ENCODE data around the gene TTLL8. TPM values are rescaled to one million over a fixed set of nuclear protein-coding genes. Genes with fewer than 3 reads are reported as not detected.

The TTLL8 gene
- total and polyA plus RNA-seq, 2 of the 8 experiments (the other 6 are each of a cell fraction or from before 2014, with no cell fraction given) = not detected

GRCh38 chr22:50041361-50042065 is 16.6 kb downstream of the TTLL8 start:
- H3K79me1 ChIP-seq (ENCODE audit: low read depth, low read length) = no peaks in the 10 kb centered on the region
- ChIA-PET CTCF (ENCODE audit: partially characterized antibody) (interaction anchor here (1.1 to 1.3 kb wide), 2 partner anchors 11 to 101 kb away, joined by 3 to 4 read pairs; no protein-coding TSS in a partner anchor), POLR2A (ENCODE audit: partially characterized antibody) (interaction anchor here (0.6 kb wide), 1 partner anchor 316 kb away, joined by 3 read pairs; no protein-coding TSS in a partner anchor)
- no peak overlapping the region for H2AFZ ChIP-seq (ENCODE audit: low read length)
- H3K4me3 ChIP-seq (ENCODE audit: extremely low read depth in 1 of 4, insufficient read depth in 2 of 4, low read depth in 3 of 4, low read length in 4 of 4) = no peak overlapping the region
- no peak overlapping the region for H3K27ac ChIP-seq (ENCODE audit: low read depth, low read length)
- FAIRE-seq (no peak), DNase-seq (ENCODE audit: low read depth in 1 of 2, low spot score in 2 of 2) (no peak)
- no peak overlapping the region for H3K18ac ChIP-seq (ENCODE audit: extremely low read depth, low read length)
- no peak overlapping the region; the same call in 1 of the 2 replicates for H4K8ac ChIP-seq (ENCODE audit: extremely low read depth, insufficient read depth, low read length)
- H4K5ac ChIP-seq (ENCODE audit: insufficient read length, low read depth, low read length) = no peak overlapping the region
- H4K20me1 ChIP-seq (replicated peaks in 1 of 2; ENCODE audit: control insufficient read depth in 1 of 2, insufficient read depth in 2 of 2, low read length in 2 of 2) = no peaks in the 10 kb centered on the region
- WGBS, 2 experiments (ENCODE audit: extremely low coverage in 1 of 2, insufficient coverage in 1 of 2, insufficient read length in 1 of 2, insufficient replicate concordance in 2 of 2, low coverage in 1 of 2, low lambda C conversion rate in 2 of 2, missing lambda C conversion rate in 1 of 2) = 91% methylated on average over 17 of the region's 17 CpGs; no CpG with 5 or more reads in 1 of the 2 experiments
- H2BK12ac ChIP-seq (ENCODE audit: low read depth, low read length) = no peak overlapping the region
- no peaks in the 10 kb centered on the region for H3K23me2 ChIP-seq (ENCODE audit: low read depth, low read length)
- no peak overlapping the region for H3K4me2 ChIP-seq (ENCODE audit: insufficient read depth in 1 of 2, low read depth in 2 of 2, low read length in 2 of 2)
- H4K91ac ChIP-seq (replicated peaks; ENCODE audit: insufficient read length, low read length) = no peak overlapping the region
- TF ChIP-seq SP4 (IDR thresholded peaks at IDR 0.05; ENCODE audit: low read length) = no peak
- TF ChIP-seq KDM5A (IDR thresholded peaks at IDR 0.05; ENCODE audit: low read length) = no peak
- no peak for TF ChIP-seq ATF2 (IDR thresholded peaks at IDR 0.05; ENCODE audit: low read length)
- TF ChIP-seq EGR1 (IDR thresholded peaks at IDR 0.05; ENCODE audit: borderline replicate concordance, low read depth, low read length) = no peak
- H3K4ac ChIP-seq (replicated peaks; ENCODE audit: insufficient read length, low read depth, low read length) = no peak overlapping the region
- no peaks in the 10 kb centered on the region for H3K36me3 ChIP-seq (ENCODE audit: control insufficient read depth in 2 of 4, insufficient read depth in 4 of 4, low read length in 3 of 4)
- no peak overlapping the region for H2BK15ac ChIP-seq (ENCODE audit: low read length)
- H2BK5ac ChIP-seq (ENCODE audit: low read depth, low read length) = no peak overlapping the region
- no peak overlapping the region for H3K23ac ChIP-seq (ENCODE audit: insufficient read length)
- no peak overlapping the region for H2BK120ac ChIP-seq (replicated peaks; ENCODE audit: low read depth, low read length)
- no peak overlapping the region for H2BK20ac ChIP-seq (ENCODE audit: low read length)
- H2AK5ac ChIP-seq (ENCODE audit: low read depth, low read length) = no peak overlapping the region
- no peaks in the 10 kb centered on the region; a peak in 1 of 7 replicates for H3K4me1 ChIP-seq (replicated peaks in 1 of 4; ENCODE audit: control insufficient read depth in 3 of 4, insufficient read depth in 4 of 4, low read length in 3 of 4)
- no peak overlapping the region for H3K14ac ChIP-seq (ENCODE audit: insufficient read length)
- H3K56ac ChIP-seq (replicated peaks; ENCODE audit: insufficient read length, low read depth, low read length) = no peak overlapping the region
- peaks cover 5 to 7% of the 10 kb centered on the region in 2 experiments; a peak in 2 of 4 replicates for H3K9me3 ChIP-seq (ENCODE audit: insufficient read depth in 2 of 2, low read depth in 1 of 2, low read length in 1 of 2)
- no peaks in the 10 kb centered on the region for H3K27me3 ChIP-seq (replicated peaks in 1 of 4; ENCODE audit: control insufficient read depth in 3 of 4, extremely low read depth in 1 of 4, insufficient read depth in 3 of 4, low read length in 3 of 4)
- no peaks in the 10 kb centered on the region for H3K79me2 ChIP-seq (ENCODE audit: control insufficient read depth in 1 of 2, insufficient read depth in 2 of 2, low read length in 2 of 2)
- H3K9ac ChIP-seq (replicated peaks in 1 of 4; ENCODE audit: extremely low read depth in 1 of 4, low read depth in 3 of 4, low read length in 3 of 4) = no peak overlapping the region

Measured in H1 (cell line).